ENCODE results near the gene LTBP3.
A peak's percentile ranks its signal among the peaks of the same experiment; 100 is the strongest.
"Not testable (repeated sequence)": the region's sequence is repeated elsewhere in the genome, so short reads cannot be mapped to it uniquely, and the experiment has no call there.

The LTBP3 gene

GRCh38 chr11:65524014-65524740 lies 34.0 kb downstream of the LTBP3 start:
- Histone ChIP-seq H3F3A (ENCODE audit: low read depth) (no peaks in the 10 kb centered on the region), H3K79me2 (ENCODE audit: insufficient read depth, low read length) (peaks cover 23% of the 10 kb centered on the region), H3K4me1 (ENCODE audit: insufficient read depth, low read length, poor library complexity, severe bottlenecking) (peaks cover 18% of the 10 kb centered on the region), H3K9me2 (replicated peaks; ENCODE audit: low read depth, low read length) (no peaks in the 10 kb centered on the region), H3K36me3 (ENCODE audit: insufficient read depth, low read length) (no peaks in the 10 kb centered on the region), H3K9ac (ENCODE audit: low read depth, low read length, poor library complexity, severe bottlenecking) (no peak overlapping the region), H2AFZ (ENCODE audit: low read length) (peak overlapping the region; percentile 47), H4K20me1 (ENCODE audit: insufficient read depth, low read length, poor library complexity, severe bottlenecking) (peaks cover 11% of the 10 kb centered on the region), H3K4me3 (ENCODE audit: low read length, poor library complexity, severe bottlenecking) (peak overlapping the region; percentile 48), H3K9me3 (ENCODE audit: insufficient read depth, low read depth, low read length) (no peaks in the 10 kb centered on the region), H3K4me2 (ENCODE audit: low read depth, low read length, poor library complexity, severe bottlenecking) (peak overlapping the region; percentile 51), H3K27me3 (ENCODE audit: insufficient read depth, low read length, poor library complexity, severe bottlenecking) (no peaks in the 10 kb centered on the region)
- no peak for TF ChIP-seq EZH2phosphoT487 (IDR thresholded peaks at IDR 0.05; ENCODE audit: borderline replicate concordance)
- no peak for TF ChIP-seq CTCF (conservative IDR thresholded peaks at IDR 0.05; ENCODE audit: low read length)

GRCh38 chr11:65523631-65523968 lies 34.6 kb downstream of the LTBP3 start:
- Histone ChIP-seq H4K20me1 (ENCODE audit: insufficient read depth, low read length, poor library complexity, severe bottlenecking) (peaks cover 11% of the 10 kb centered on the region), H3K4me1 (ENCODE audit: insufficient read depth, low read length, poor library complexity, severe bottlenecking) (peaks cover 18% of the 10 kb centered on the region), H3K79me2 (ENCODE audit: insufficient read depth, low read length) (peaks cover 23% of the 10 kb centered on the region)
- H3K4me2 ChIP-seq (ENCODE audit: low read depth, low read length, poor library complexity, severe bottlenecking); H3K36me3 ChIP-seq (ENCODE audit: insufficient read depth, low read length); H3K9me2 ChIP-seq (replicated peaks; ENCODE audit: low read depth, low read length); H3K27me3 ChIP-seq (ENCODE audit: insufficient read depth, low read length, poor library complexity, severe bottlenecking); H3K4me3 ChIP-seq (ENCODE audit: low read length, poor library complexity, severe bottlenecking); H3F3A ChIP-seq (ENCODE audit: low read depth); H2AFZ ChIP-seq (ENCODE audit: low read length); H3K9me3 ChIP-seq (ENCODE audit: insufficient read depth, low read depth, low read length); H3K9ac ChIP-seq (ENCODE audit: low read depth, low read length, poor library complexity, severe bottlenecking): not testable (repeated sequence)

- not testable (repeated sequence) for H3K4me2 ChIP-seq (ENCODE audit: low read depth, low read length, poor library complexity, severe bottlenecking); H3K36me3 ChIP-seq (ENCODE audit: insufficient read depth, low read length); H3F3A ChIP-seq (ENCODE audit: low read depth); H3K4me3 ChIP-seq (ENCODE audit: low read length, poor library complexity, severe bottlenecking); H3K9ac ChIP-seq (ENCODE audit: low read depth, low read length, poor library complexity, severe bottlenecking); H3K9me2 ChIP-seq (replicated peaks; ENCODE audit: low read depth, low read length); H2AFZ ChIP-seq (ENCODE audit: low read length); H3K27me3 ChIP-seq (ENCODE audit: insufficient read depth, low read length, poor library complexity, severe bottlenecking); H3K9me3 ChIP-seq (ENCODE audit: insufficient read depth, low read depth, low read length)
- Histone ChIP-seq H3K4me1 (ENCODE audit: insufficient read depth, low read length, poor library complexity, severe bottlenecking) (peaks cover 18% of the 10 kb centered on the region), H4K20me1 (ENCODE audit: insufficient read depth, low read length, poor library complexity, severe bottlenecking) (peaks cover 11% of the 10 kb centered on the region), H3K79me2 (ENCODE audit: insufficient read depth, low read length) (peaks cover 23% of the 10 kb centered on the region)
Observed at GRCh38 chr11:65522718-65523630, 35.2 kb downstream of the LTBP3 start.

- H3K9ac ChIP-seq (ENCODE audit: low read depth, low read length, poor library complexity, severe bottlenecking); H3K4me2 ChIP-seq (ENCODE audit: low read depth, low read length, poor library complexity, severe bottlenecking); H3K4me3 ChIP-seq (ENCODE audit: low read length, poor library complexity, severe bottlenecking); H2AFZ ChIP-seq (ENCODE audit: low read length); H3K9me2 ChIP-seq (replicated peaks; ENCODE audit: low read depth, low read length); H3K27me3 ChIP-seq (ENCODE audit: insufficient read depth, low read length, poor library complexity, severe bottlenecking); H3F3A ChIP-seq (ENCODE audit: low read depth); H3K36me3 ChIP-seq (ENCODE audit: insufficient read depth, low read length); H3K9me3 ChIP-seq (ENCODE audit: insufficient read depth, low read depth, low read length): not testable (repeated sequence)
- Histone ChIP-seq H3K79me2 (ENCODE audit: insufficient read depth, low read length) (peaks cover 19% of the 10 kb centered on the region), H4K20me1 (ENCODE audit: insufficient read depth, low read length, poor library complexity, severe bottlenecking) (peaks cover 11% of the 10 kb centered on the region), H3K4me1 (ENCODE audit: insufficient read depth, low read length, poor library complexity, severe bottlenecking) (peaks cover 18% of the 10 kb centered on the region)
Observed at GRCh38 chr11:65521777-65522521, 36.2 kb downstream of the LTBP3 start.

GRCh38 chr11:65518941-65519549 lies 39.1 kb downstream of the LTBP3 start:
- H3K79me2 ChIP-seq (ENCODE audit: insufficient read depth, low read length); H3K9ac ChIP-seq (ENCODE audit: low read depth, low read length, poor library complexity, severe bottlenecking); H4K20me1 ChIP-seq (ENCODE audit: insufficient read depth, low read length, poor library complexity, severe bottlenecking); H3K27me3 ChIP-seq (ENCODE audit: insufficient read depth, low read length, poor library complexity, severe bottlenecking); H2AFZ ChIP-seq (ENCODE audit: low read length); H3K9me2 ChIP-seq (replicated peaks; ENCODE audit: low read depth, low read length); H3F3A ChIP-seq (ENCODE audit: low read depth); H3K4me3 ChIP-seq (ENCODE audit: low read length, poor library complexity, severe bottlenecking); H3K36me3 ChIP-seq (ENCODE audit: insufficient read depth, low read length); H3K4me2 ChIP-seq (ENCODE audit: low read depth, low read length, poor library complexity, severe bottlenecking); H3K9me3 ChIP-seq (ENCODE audit: insufficient read depth, low read depth, low read length); H3K4me1 ChIP-seq (ENCODE audit: insufficient read depth, low read length, poor library complexity, severe bottlenecking): not testable (repeated sequence)
